HG03097 (cell line): ENCODE data around the gene C10orf67.

ENCODE experiments used
- ATAC-seq: cut with Tn5 transposase; IDR thresholded peaks from one replicate; pipeline ENCODE4 v1.9.1; 2021; ENCODE audit not compliant: unreplicated experiment, low FRiP score

Gene C10orf67

DNA sequence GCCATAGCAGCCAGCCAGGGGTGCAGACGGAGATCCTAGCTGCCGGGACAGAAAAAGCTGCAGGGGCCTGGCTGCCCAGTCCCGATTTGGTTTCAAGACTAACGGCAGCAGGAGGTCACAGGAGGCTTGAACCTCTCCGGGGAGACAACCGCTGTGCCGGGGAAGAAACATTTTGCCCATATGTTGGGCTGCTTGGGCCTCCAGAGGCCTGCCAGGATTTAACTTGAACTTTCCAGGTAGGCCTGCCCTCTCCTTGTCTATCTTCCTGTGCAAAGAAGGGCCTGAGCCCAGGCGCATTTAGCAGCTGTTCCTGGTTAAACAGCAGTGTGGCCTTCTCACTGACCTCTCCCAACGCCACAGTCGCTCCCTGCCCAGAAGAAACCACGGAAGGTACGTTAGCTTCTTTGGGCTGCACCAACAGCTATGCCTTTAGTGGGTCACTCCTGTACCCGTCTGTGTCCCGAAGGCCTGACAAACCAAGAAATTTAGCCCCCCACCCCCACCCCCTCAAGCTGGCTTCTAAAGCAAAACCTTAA is 169.6 kb downstream of the C10orf67 start:
- no peak for ATAC-seq

DNA sequence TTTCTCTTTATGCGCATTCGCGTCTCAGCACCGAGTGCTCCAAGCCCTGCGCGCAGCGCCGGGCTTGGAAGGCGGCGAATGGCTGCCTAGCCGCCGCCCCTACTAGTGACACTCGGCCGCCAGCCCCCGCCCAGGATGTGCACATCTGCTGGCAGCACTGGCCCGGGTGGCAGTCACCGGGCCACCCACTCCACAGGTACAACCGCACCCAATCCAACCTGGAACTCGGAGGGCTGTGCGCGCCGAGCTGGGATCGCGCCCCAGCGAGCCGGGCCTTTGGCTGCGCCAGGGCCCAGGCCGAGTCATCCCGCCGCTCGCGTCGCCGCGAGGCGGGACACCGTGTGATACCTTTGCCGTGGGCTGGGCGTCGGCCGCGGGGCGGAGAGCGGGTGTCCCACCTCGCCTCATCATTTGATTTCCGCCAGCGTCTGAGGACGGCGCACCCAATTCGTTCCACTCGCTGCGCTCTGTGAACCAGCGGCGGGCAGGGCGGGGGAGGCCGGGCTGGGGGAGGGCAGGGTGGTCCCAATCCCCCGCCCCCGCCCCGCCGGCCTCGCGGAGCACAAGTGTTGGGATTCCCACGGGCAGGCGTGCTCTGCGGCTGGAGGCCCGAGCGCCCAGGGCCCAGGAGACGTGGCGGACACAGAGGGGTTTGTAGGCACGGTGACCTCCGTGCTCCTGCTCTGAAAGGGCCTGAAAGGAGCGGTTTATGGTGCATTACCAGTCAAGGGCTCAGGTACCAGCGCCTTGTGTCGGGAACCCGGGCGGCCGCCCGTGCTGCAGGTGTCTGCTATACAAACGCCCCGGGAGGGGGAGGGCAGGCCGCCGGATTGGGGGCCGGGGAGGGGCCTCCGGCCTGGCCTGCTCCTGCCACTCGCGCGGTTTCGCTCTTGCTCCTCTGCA is 170.3 kb downstream of the C10orf67 start:
- no peak for ATAC-seq

DNA sequence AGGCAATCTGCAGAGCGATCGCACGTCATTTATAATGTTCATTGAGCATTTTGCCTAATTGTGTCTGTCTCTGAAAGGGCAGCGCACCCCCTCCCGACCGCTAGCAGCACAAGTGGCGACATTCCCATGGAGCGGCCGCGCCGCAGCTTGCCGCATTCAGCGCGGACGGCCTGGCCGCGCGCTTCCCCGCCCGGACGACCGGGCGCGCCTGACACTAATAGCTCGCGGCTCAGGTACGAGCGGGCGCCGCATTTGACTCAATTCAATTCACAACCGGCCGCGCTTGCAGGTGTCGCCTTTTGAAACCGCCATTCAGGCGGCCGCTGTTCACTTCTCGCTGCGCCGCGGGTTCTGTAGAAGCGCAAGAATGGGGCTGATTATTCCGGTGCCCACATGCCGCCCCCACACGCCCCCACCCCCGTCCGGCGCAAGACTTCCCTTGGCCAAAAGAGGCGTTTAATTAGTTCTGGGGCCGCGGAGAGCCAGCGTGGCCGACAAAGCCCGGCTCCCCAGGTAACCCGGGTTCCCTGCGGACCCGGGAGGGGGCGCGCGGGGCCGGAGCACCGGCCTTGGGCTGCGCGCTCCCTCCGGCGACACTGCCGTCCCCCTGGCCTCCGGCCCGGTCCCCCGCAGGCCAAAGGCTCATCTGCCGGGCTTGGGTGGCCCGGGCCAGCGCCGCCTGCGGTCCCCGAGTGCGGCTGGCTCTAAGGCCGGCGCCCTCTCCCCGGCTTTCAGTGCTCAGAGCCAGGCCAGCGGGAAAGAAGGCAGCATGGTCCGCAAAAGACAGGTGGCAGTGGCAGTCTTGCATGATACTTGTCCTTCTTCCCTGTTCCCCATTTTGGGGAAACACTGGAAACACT is 171.2 kb downstream of the C10orf67 start:
- ATAC-seq: no peak

DNA sequence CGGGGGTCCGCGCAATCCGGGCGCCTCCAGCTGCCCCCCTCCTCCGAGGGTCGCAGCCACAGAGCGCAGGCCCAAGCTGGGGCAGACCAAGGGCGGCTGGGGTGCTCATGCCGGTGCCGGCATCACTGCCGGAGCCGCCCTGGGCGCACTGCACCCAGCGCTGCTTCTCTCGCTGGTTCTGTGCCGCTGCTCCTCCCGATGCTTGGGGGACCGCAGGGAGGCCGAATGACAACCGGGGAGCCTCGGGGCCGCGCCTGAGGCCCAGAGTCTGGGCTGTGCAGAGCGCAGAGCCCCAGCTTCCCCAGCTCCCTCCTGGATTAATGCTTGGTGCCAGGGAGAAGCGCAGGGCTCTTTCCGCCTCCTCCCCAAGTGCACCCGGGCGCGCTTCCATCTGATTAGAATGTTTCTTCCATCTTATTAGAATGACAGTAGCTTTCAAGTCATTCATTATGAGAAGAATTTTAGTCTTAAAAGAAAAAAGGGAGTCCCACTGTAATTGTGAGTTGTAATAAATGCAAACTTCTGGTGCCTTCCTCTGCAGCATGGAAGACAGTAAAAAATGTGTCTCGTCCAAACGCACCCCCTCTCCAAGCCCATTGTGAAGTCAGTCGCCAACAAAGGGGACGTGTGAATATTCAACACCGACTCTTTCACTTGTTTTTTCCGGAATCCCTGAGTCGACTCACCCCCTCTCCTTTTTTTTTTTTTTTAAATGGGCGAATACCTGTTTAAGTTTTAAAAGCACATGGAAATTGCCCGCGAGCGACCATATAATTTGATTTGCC is 172.0 kb downstream of the C10orf67 start:
- no peak for ATAC-seq

DNA sequence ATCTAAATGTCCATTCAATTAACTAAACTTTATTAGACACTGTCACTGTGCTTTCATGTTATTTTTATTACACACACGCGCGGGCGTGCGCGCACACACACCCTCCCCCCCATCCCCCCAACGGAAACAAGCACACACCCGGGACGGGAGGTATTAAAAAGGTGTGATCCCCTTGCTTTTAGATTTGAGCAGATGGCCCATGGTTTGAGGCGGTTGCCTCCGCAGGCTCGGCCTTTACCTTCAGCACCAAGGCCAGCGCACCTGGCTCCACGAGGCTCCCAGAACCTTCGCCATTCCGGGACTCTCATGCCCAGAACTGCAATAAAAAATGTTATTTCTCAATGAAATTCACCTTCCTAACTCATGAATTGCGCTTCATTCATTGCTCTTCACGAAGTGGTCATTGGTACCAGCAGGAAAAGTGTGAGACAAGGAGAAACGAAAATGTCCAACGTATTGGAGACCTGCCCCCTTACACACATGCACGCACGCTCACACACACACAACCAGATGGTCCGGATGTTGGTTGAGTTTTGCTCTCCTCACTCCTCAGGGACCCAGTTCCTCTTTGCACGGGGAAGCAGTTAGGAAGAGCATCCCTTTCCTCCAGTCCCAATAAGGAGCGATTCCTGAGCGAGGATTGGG is 173.2 kb downstream of the C10orf67 start:
- no peak for ATAC-seq

DNA sequence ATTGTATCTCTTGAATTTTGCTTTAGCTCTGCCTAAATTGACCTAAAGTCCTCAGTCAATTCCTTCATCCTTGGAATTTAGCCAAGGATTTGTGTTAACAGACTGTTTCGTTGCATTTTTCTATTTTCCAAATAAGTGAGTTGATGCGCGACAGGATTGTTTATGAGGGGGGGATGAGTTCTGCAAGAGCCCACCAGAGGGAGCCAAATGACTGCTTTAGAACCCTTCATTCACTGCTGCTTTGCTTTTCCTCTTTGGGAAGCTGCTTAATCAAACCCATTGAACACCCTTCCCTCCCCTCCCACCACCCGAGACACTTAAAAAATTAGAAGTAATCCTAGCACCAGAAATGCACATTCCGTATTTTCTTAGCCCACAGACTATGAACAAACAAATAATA is 186.2 kb downstream of the C10orf67 start:
- no peak for ATAC-seq

DNA sequence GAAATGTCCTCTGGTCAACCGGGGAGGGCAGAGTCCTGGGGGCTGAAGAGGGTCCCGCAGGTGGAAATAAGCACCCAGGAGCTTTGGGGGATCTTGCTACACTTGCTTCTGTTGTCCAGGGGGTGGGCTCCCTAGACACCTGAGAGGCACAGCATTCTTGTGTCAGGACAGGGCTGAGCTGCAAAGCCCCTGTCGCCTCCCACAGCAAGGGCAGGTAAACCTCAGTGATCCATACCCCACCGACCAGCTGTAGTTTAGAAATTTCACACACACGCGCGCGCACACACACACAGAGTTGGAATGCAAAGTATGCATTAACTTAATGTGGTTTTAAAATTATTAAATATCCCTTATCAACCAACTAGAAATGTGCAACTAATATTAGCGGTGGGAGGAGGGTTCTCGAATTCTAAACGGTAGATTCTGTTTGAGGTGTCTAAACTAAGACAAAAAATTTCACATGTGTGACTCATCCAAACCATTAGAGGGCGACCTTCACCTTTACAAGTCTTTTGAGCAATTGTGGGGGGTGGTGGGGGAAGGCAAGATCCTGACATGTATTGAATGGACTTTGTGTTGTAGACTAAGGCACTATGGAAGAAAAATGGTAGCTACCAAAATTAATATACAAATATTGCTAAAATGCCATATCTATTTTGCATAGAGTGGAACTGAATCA is 186.8 kb downstream of the C10orf67 start:
- no peak for ATAC-seq

DNA sequence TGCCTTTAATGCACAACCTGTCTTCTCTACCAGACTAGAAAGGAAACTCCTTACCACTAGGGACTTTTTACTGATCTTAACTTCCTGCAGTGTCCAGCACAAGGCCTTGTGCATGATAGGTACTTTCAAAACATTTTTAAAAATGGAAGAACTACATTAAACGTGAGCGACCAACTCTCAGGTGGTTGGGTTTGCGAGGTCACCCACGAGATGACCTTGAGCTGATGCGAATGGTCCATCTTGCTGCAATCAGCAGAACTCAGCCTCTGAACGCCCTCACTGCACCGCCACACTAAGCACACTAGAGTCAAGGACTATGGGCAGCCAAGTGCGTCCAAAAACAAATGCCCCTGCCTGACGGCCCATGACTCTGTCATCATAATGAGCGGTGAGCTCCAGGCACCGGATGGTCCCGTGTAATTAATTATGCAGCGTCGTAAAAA is 187.3 kb downstream of the C10orf67 start:
- no peak for ATAC-seq

DNA sequence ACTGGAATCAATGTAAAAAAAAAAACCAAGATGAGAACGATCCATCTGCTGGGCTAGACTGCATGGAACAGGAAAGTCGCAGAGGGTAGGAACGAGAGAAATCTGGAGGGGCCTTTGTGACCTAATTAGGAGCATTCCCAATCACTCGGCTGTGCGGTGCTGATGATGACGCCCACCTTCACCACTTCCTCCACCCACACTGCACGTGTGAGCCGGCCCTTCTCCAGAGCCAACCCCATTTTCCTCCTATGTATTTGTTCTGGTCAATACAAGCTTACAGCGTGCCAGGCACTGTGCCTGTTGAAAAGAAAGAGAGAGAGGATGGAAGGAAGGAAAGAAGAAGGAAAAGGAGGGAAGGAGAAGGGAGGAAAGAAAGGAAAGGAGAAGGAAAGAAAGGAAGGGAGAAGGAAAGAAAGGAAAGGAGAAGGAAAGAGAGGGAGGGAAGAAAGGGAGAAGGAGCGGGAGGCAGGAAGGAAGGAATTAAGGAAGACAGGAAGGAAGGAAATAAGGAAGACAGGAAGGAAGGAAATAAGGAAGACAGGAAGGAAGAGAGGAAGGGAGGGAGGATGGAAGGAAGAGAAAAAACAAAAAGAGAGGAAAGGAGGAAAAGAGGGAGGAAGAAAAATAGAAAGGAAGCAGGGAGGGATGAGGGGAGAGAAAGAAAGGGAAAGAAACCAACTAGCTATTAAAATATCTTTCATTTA is 188.0 kb downstream of the C10orf67 start:
- ATAC-seq: no peak

DNA sequence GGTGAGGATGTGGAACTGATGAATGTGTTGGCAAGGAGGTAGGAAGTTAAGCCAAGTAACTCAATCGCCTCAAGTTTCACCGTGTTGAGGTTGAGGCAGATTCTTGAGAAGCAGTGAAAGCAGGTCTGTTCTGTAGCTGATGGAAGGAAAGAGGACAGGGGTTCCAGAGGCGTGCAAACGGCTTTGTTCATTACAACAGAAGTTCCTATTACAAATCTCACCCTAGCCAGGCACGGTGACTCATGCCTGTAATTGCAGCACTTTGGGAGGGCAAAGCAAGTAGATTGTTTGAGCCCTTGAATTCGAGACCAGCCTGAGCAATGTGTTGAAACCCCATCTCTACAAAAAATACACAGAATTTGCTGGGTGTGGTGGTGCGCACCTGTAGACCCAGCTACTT is 189.4 kb downstream of the C10orf67 start:
- ATAC-seq: no peak
